ENCODE data around the gene ABCC10.
"Not testable (repeated sequence)": the region's sequence is repeated elsewhere in the genome, so short reads cannot be mapped to it uniquely, and the experiment has no call there.

Gene ABCC10

DNA sequence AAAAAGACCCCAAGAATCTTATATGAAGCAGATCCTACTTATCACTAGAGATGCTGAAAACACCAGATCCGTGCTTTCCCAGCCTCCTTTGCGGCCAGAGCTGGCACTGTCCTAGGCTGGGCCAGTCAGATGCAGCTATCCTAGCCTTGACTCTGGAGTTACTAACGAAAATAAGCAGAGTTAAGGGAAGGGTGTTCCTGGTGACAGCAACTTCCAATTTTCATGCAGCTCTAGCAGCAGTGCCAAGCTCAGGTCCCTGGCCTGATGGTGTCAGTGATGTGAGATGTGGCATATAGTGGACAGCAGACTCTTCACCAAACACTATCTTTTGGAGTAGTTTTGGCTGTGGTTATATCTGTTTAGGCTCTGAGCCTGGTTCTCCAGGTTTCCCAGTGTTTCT lies 25.6 kb upstream of the ABCC10 start:
- DNase-seq (ENCODE audit: low read depth), result no peak
- H3K4me3 ChIP-seq (ENCODE audit: low read length), result no peak overlapping the region
- TF ChIP-seq, protein P1, sequence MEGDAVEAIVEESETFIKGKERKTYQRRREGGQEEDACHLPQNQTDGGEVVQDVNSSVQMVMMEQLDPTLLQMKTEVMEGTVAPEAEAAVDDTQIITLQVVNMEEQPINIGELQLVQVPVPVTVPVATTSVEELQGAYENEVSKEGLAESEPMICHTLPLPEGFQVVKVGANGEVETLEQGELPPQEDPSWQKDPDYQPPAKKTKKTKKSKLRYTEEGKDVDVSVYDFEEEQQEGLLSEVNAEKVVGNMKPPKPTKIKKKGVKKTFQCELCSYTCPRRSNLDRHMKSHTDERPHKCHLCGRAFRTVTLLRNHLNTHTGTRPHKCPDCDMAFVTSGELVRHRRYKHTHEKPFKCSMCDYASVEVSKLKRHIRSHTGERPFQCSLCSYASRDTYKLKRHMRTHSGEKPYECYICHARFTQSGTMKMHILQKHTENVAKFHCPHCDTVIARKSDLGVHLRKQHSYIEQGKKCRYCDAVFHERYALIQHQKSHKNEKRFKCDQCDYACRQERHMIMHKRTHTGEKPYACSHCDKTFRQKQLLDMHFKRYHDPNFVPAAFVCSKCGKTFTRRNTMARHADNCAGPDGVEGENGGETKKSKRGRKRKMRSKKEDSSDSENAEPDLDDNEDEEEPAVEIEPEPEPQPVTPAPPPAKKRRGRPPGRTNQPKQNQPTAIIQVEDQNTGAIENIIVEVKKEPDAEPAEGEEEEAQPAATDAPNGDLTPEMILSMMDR (conservative IDR thresholded peaks at IDR 0.05; ENCODE audit: low read length), result no peak

DNA sequence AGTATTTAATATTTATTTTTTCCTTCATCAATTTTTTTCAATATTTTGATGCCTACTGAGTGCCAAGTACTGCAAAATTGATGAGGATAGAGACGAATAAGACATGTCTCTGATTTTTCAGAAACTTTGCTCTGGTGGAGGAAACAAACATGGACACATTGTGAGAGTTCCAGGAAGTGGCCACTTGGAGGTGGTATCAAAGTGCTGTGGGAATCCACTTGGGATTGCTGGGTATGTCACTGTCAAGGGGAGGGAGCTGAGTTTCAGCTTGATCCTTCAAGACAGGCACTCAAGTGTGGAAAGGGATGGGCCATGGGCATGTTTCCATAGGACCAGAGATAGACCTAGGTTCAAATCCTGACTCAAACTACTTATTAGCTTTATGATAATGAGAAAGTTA lies 24.5 kb upstream of the ABCC10 start:
- no peak for DNase-seq (ENCODE audit: low read depth)
- TF ChIP-seq, protein P1 (conservative IDR thresholded peaks at IDR 0.05; ENCODE audit: low read length), result no peak
- no peak overlapping the region for H3K4me3 ChIP-seq (ENCODE audit: low read length)

DNA sequence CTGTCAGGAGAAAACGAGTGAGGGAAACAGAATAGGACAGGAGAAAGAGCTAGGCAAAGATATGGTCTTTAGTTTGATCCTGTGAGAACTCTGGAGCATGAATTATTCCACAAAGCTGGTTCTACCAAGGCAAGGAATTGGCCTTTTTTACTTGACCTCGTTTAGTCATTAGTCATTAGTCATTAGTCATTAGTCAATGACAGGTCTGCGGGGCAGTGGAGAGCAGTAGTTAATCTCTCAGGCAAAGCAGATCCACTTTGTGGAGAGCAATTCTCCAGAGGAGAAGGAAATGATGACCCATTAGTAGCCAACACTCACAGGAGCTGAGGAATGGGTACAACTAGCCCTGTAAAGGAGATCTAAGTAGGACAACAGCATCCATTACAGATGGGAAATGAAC lies 22.0 kb upstream of the ABCC10 start:
- DNase-seq (ENCODE audit: low read depth), result no peak
- no peak overlapping the region for H3K4me3 ChIP-seq (ENCODE audit: low read length)
- TF ChIP-seq, protein P1 (conservative IDR thresholded peaks at IDR 0.05; ENCODE audit: low read length), result no peak

DNA sequence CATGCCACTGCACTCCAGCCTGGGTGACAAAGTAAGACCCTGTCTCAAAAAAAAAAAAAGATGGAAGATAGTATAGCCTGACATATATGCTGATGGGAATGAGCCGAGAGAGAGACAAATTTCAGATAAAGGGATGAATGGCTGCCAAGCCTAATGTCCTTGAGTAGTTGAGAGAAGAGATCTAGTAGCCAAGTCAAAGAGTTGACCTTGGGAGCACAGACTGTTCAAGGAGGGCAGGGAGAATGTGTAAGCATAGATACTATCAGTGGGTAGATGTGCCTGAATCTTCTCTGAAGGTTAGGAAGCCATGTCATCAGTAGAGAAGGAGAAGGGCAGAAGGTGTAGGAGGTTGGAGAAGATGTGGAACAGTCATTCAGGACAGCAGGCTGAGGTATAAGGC lies 20.0 kb upstream of the ABCC10 start:
- no peak overlapping the region for H3K4me3 ChIP-seq (ENCODE audit: low read length)
- DNase-seq (ENCODE audit: low read depth), result no peak
- TF ChIP-seq, protein P1 (conservative IDR thresholded peaks at IDR 0.05; ENCODE audit: low read length), result no peak

DNA sequence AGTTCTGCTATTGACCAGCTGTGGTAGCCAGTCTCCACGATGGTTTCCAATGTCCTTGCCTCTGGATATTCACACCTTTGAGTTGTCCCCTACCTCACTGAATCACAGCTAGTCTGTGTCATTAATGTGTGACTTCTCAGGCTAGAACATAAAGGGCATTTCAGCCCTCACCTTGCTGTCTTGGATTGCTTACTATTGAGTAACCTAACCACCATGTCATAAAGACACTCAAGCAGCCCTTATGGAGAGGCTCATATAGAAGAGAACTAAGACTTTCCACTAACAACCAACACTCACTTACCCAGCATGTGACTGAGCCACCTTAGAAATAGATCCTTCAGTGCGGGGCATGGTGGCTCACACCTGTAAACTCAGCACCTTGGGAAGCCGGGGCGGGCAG lies 19.1 kb upstream of the ABCC10 start:
- H3K4me3 ChIP-seq (ENCODE audit: low read length), result no peak overlapping the region
- no peak for DNase-seq (ENCODE audit: low read depth)
- TF ChIP-seq, protein P1 (conservative IDR thresholded peaks at IDR 0.05; ENCODE audit: low read length), result no peak

DNA sequence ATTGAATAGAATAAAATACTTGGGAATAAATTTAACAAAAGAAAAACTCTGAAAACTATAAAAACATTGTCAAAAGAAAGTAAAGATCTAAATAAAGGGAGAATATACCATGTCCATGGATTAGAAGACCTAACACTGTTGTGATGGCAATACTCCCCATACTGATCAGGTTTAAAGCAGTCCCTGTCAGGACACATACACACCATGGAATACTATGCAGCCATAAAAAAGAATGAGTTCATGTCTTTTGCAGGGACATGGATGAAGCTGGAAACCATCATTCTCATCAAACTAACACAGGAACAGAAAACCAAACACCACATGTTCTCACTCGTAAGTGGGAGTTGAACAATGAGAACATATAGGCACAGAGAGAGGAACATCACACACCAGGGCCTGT lies 16.6 kb upstream of the ABCC10 start:
- not testable (repeated sequence) for DNase-seq (ENCODE audit: low read depth); H3K4me3 ChIP-seq (ENCODE audit: low read length)

DNA sequence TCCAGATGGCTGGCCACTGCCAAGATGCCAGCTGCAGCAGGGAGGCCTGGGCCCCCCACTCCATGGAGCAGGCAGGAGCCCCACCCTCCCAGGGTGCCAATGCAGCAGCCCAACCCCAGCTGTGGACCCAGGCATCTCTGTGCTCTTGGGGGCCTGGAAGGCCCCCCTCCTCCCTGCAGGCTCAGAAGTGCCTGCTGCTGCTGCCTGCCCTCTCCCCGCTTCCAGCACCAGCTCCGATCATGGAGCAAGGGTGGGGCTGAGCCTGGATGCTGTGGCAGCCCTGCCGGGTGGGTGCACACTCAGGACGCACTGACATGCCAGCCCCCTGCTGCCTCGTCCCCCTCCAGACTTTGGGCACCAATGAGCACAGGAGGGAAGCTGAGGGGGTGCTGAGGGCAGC lies 14.8 kb upstream of the ABCC10 start:
- TF ChIP-seq, protein P1 (conservative IDR thresholded peaks at IDR 0.05; ENCODE audit: low read length), result no peak
- H3K4me3 ChIP-seq (ENCODE audit: low read length), result no peak overlapping the region
- no peak for DNase-seq (ENCODE audit: low read depth)

DNA sequence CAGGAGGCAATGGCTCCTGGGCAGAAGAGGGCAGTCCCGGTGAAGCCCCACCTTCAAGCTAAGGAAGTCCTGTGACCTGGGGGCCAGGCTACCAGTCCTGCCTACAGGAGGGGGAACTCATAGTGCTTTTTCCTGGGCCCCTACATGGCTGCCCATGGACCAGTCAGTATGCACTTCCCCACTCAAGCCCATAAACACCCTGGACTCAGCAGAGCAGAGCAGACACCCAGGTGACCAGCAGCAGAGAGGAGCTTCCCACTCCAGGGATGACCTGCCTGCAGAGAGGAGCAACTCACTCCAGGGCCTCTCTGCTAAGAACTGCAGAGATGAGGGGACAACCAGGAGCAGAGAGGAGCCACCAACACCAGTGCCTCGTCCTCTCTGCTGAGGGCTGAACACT lies 14.3 kb upstream of the ABCC10 start:
- TF ChIP-seq, protein P1 (conservative IDR thresholded peaks at IDR 0.05; ENCODE audit: low read length), result no peak
- no peak for DNase-seq (ENCODE audit: low read depth)

DNA sequence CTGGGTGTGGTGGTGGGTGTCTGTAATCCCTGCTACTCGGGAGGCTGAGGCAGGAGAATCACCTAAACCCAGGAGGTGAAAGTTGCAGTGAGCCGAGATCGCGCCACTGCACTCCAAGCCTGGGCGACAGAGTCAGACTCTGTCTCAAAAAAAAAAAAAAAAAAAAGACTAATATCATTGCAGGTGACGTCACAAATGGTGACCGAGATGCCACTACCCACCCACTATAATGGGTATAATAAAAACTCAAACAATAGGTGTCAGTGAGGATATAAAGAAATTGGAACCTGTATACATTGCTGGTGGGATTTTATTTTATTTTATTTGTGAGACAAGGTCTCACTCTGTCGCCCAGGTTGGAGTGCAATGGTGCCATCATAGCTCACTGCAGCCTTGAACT lies 12.1 kb upstream of the ABCC10 start:
- H3K4me3 ChIP-seq (ENCODE audit: low read length); DNase-seq (ENCODE audit: low read depth): not testable (repeated sequence)

More for the DNA sequence above, 14.3 kb upstream of the ABCC10 start:
- H3K4me3 ChIP-seq (ENCODE audit: low read length), result no peak overlapping the region

Data from AG10803 (cell line).